Keratinocyte (primary cell): ENCODE results near the gene TAF11L3. TPM values are rescaled to one million over a fixed set of nuclear protein-coding genes. Genes with fewer than 3 reads are reported as not detected.

Experiments used
- polyA plus RNA-seq, 5 experiments: library from polyadenylated mRNA; depleted of rRNA in 3 of 5; stranded (reverse) in 3 of 5; stranded (forward) in 1 of 5; unstranded in 1 of 5; fragments of >200 nt; gene quantifications; 1 replicate in 1 of 5; 2 replicates in 3 of 5; 3 replicates in 1 of 5; pipeline versions ENCODE4 v1.2.1 to v1.2.3, GENCODE V29; 2011 to 2012; ENCODE audit warnings: missing spikeins in 2 of 5, low read depth in 1 of 5, low replicate concordance in 1 of 5
- small RNA-seq, 3 experiments: library from RNA; depleted of rRNA; stranded (forward); fragments of <200 nt; gene quantifications; one replicate each; pipeline ENCODE3, GENCODE V24; 2012; ENCODE audit warnings: low read depth in 3 of 3, low replicate concordance in 1 of 3; ENCODE audit not compliant: insufficient read length in 3 of 3

TAF11L3 gene
- polyA plus RNA-seq, 1 donor (not counting 4 experiments of a cell fraction or from before 2014, with no cell fraction given), result not detected

Small RNA genes within 50 kb of the gene (small RNA-seq; reads per million reads assigned to genes)
- 0 reads per million in 3 experiments for gene AC106774.3

Other genes with a start within 250 kb of the TAF11L3 start
- gene TAF11L2, start 20.1 kb upstream of the TAF11L3 start, polyA plus RNA-seq, result not detected in 3 replicates
- not detected in 3 replicates for gene TAF11L4, start 3.4 kb downstream of the TAF11L3 start, polyA plus RNA-seq
- not detected in 3 replicates for gene TAF11L5, start 6.9 kb downstream of the TAF11L3 start, polyA plus RNA-seq
- gene TAF11L6, start 10.3 kb downstream of the TAF11L3 start, polyA plus RNA-seq, result not detected in 3 replicates
- gene TAF11L7, start 67.4 kb downstream of the TAF11L3 start, polyA plus RNA-seq, result not detected in 3 replicates
- gene TAF11L8, start 72.6 kb downstream of the TAF11L3 start, polyA plus RNA-seq, result not detected in 3 replicates
- gene TAF11L9, start 76.0 kb downstream of the TAF11L3 start, polyA plus RNA-seq, result not detected in 3 replicates
- gene TAF11L10, start 79.5 kb downstream of the TAF11L3 start, polyA plus RNA-seq, result not detected in 3 replicates
- not detected in 3 replicates for gene TAF11L11, start 85.8 kb downstream of the TAF11L3 start, polyA plus RNA-seq
- gene TAF11L12, start 92.0 kb downstream of the TAF11L3 start, polyA plus RNA-seq, result not detected in 3 replicates
- not detected in 3 replicates for gene TAF11L13, start 113.7 kb downstream of the TAF11L3 start, polyA plus RNA-seq
- gene TAF11L14, start 116.1 kb downstream of the TAF11L3 start, polyA plus RNA-seq, result not detected in 3 replicates